Osteocyte (in vitro differentiated cells): ENCODE measurements around the gene CABP1. TPM values are rescaled to one million over a fixed set of nuclear protein-coding genes. Genes with fewer than 3 reads are reported as not detected.
"Not testable (repeated sequence)": the region's sequence is repeated elsewhere in the genome, so short reads cannot be mapped to it uniquely, and the experiment has no call there.

ENCODE experiments used
- DNase-seq: peaks from one replicate; pipeline ENCODE4 v3.0.0; 2021; ENCODE audit warnings: mixed read lengths; ENCODE audit not compliant: unreplicated experiment; ENCODE audit errors: extremely low spot score
- H3K27ac Mint-ChIP-seq: one replicate; pipeline ENCODE4 v1.8.0; 2021; ENCODE audit warnings: mild to moderate bottlenecking, mixed read lengths; ENCODE audit not compliant: unreplicated experiment
- H3K27me3 Mint-ChIP-seq: one replicate; pipeline ENCODE4 v1.8.0; 2021; ENCODE audit warnings: mixed read lengths; ENCODE audit not compliant: unreplicated experiment
- H3K36me3 Mint-ChIP-seq: one replicate; pipeline ENCODE4 v1.8.0; 2021; ENCODE audit warnings: mixed read lengths; ENCODE audit not compliant: unreplicated experiment
- H3K4me1 Mint-ChIP-seq: one replicate; pipeline ENCODE4 v1.8.0; 2021; ENCODE audit warnings: mixed read lengths; ENCODE audit not compliant: unreplicated experiment
- H3K4me3 Mint-ChIP-seq: one replicate; pipeline ENCODE4 v1.8.0; 2021; ENCODE audit warnings: mild to moderate bottlenecking, moderate library complexity, mixed read lengths; ENCODE audit not compliant: unreplicated experiment
- H3K9me3 Mint-ChIP-seq: one replicate; pipeline ENCODE4 v1.8.0; 2021; ENCODE audit warnings: mixed read lengths; ENCODE audit not compliant: unreplicated experiment
- total RNA-seq: library from RNA; stranded (reverse); gene quantifications from 2 replicates; pipeline ENCODE4 v1.2.1, GENCODE V29; 2021
- TF ChIP-seq, protein P1 (sequence below): fragments of 200-600 bp; sonication (generic); IDR thresholded peaks from 2 replicates; pipeline ENCODE4 v1.5.0; 2021; ENCODE audit warnings: antibody characterized with exemption, mild to moderate bottlenecking, moderate library complexity

CABP1 gene
- total RNA-seq, 1 donor from 2014 or later = not detected

DNA sequence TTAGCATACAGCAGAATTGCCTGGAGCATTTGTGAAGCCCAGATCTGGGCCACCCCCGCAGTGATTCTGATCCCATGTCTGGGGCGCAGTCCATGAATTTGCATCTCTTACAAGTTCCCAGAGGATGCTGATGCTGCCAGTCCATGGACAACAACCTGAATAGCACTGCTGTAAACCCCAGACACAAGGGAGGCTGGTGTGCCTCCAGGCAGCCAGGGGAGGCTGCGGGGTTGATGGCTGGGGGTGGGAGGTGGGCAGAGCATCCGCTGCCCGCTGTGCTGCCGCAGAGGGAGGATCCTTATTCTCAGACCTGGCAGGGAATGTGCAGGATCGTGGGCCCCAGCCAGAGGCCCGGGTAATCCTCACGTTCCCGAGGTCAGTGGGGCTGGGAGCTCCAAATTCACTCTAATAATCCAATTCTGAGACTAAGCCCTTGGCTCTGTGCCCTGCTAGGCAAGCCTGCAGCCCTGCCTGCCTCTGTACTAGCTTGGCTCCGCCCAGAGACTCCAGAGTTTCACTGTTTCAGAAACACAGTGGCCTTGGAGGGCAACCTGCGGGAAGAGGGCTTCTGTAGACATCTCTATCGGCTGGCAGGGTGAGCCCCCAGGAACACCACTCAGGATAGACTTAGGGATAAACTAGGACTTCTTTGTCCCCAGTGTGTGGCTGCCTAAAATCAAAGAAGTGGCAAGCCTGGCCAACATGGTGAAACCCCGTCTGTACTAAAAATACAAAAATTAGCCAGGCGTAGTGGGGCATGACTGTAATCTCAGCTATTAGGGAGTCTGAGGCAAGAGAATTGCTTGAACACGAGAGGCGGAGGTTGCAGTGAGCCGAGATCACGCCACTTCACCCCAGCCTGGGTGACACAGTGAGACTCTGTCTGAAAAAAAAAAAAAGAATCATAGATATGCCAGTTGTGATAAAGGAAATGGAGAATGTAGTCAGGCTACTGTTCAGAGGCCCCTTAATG lies 28.7 kb downstream of the CABP1 start:
- Mint-ChIP-seq H3K4me1 (peaks cover 4% of the 10 kb centered on the region), H3K27me3 (peaks cover 3% of the 10 kb centered on the region), H3K4me3 (no peak overlapping the region), H3K36me3 (no peaks in the 10 kb centered on the region), H3K27ac (no peak overlapping the region), H3K9me3 (no peaks in the 10 kb centered on the region)
- TF ChIP-seq, protein P1, sequence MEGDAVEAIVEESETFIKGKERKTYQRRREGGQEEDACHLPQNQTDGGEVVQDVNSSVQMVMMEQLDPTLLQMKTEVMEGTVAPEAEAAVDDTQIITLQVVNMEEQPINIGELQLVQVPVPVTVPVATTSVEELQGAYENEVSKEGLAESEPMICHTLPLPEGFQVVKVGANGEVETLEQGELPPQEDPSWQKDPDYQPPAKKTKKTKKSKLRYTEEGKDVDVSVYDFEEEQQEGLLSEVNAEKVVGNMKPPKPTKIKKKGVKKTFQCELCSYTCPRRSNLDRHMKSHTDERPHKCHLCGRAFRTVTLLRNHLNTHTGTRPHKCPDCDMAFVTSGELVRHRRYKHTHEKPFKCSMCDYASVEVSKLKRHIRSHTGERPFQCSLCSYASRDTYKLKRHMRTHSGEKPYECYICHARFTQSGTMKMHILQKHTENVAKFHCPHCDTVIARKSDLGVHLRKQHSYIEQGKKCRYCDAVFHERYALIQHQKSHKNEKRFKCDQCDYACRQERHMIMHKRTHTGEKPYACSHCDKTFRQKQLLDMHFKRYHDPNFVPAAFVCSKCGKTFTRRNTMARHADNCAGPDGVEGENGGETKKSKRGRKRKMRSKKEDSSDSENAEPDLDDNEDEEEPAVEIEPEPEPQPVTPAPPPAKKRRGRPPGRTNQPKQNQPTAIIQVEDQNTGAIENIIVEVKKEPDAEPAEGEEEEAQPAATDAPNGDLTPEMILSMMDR = no peak
- no peak for DNase-seq

DNA sequence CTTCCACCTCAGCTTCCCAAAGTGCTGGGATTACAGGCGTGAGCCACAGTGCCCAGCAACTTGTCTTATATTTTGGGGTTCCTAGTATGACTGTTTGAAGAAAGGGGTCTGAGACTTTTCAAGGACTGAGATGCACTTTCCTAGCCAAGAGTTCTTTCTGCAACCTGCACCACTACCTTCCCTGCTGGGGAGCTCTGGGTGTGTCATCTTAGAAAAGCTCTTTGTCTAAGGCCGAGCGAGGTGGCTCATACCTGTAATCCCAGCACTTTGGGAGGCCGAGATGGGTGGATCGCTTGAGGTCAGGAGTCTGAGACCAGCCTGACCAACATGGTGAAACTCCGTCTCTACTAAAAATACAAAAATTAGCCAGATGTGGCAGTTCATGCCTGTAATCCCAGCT lies 29.8 kb downstream of the CABP1 start:
- DNase-seq = not testable (repeated sequence)

DNA sequence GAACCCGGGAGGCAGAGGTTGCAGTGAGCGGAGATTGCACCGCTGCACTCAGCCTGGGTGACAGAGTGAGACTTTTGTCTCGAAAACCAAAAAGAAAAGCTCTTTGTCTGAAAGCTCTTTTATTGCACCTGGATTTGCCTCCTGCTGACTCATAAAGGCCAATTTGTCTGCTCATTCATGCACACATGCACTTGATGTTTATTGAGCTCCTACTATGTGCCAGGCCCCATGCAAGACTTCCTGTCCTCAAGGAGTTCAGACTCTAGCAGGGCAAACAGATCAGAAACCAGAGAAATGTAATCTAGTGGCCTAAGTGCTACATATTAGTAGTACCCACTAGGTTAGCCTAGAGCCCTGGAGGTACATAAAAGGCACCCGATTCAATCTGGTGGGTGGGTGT lies 30.2 kb downstream of the CABP1 start:
- H3K4me3 Mint-ChIP-seq = no peak overlapping the region
- no peak overlapping the region for H3K27ac Mint-ChIP-seq
- H3K9me3 Mint-ChIP-seq = no peaks in the 10 kb centered on the region
- TF ChIP-seq, protein P1 = no peak
- H3K4me1 Mint-ChIP-seq = peaks cover 4% of the 10 kb centered on the region
- H3K27me3 Mint-ChIP-seq = peaks cover 5% of the 10 kb centered on the region
- no peak for DNase-seq
- H3K36me3 Mint-ChIP-seq = no peaks in the 10 kb centered on the region

More for the DNA sequence above, 29.8 kb downstream of the CABP1 start:
- not testable (repeated sequence) for H3K9me3 Mint-ChIP-seq, H3K36me3 Mint-ChIP-seq, H3K4me1 Mint-ChIP-seq, H3K27me3 Mint-ChIP-seq, H3K4me3 Mint-ChIP-seq, H3K27ac Mint-ChIP-seq

DNA sequence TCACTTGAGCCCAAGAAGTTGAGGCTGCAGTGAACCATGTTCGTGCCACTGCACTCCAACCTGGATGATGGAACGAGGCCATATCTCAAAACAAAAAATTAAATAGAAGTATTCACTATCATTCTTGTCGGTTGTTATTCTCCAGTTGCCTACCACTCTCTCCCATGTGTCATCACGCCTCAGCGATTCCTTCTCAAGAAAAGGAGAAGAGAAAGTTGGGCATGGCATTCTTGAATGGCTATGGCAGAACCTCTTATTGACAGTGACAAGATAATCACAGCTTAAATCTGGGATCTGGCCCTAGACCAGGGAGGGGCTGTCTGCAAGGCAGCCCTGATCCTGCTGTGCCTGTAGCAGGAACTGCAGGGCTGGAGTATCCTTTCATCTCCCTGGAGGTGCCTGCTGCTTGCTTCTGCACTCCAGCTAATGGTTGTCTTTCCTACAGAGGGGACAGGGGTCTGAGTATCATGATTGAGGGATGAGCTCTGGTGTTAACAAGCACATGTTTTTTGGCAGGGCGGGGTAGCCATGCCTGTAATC lies 33.7 kb downstream of the CABP1 start:
- Mint-ChIP-seq H3K4me3 (no peak overlapping the region), H3K4me1 (peaks cover 2% of the 10 kb centered on the region), H3K27me3 (peaks cover 5% of the 10 kb centered on the region), H3K36me3 (no peaks in the 10 kb centered on the region), H3K27ac (no peak overlapping the region), H3K9me3 (no peaks in the 10 kb centered on the region)
- TF ChIP-seq, protein P1 = no peak
- no peak for DNase-seq

DNA sequence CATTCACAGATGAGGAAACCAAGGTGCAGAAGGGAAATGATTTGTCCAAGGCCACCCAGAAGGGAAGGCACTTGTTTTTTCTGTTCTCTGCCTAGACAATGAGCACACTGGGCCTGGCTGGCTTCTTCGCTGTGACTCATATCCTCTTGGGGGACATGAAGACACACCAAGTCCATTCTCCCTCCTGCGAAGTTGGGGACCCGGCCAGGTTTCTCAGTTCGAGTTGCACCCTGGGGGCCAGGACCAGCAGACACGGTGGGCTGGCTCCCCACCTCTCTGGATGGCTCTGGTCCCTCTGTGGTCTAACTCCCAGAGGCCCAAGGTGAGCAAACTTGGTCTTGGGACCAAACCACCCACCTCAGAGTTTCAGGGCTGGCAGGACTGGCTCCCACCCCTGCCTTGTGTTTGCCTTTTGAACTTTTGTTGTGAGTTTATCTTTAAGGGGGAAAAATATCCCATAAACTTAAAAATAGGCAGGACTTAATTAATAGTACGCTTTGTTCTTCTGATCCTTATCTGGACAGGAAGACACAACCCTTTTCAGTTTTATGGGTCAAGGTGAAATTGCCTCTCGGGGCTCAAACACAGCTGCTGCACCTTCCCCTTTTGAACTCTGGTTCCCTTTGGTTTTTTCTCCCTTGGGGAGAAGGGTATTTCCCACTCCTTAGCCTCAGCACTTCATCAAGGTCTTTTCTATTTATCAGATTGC lies 37.5 kb downstream of the CABP1 start:
- DNase-seq = no peak
- peaks cover 8% of the 10 kb centered on the region for H3K27me3 Mint-ChIP-seq
- no peaks in the 10 kb centered on the region for H3K9me3 Mint-ChIP-seq
- no peak overlapping the region for H3K27ac Mint-ChIP-seq
- H3K4me3 Mint-ChIP-seq = no peak overlapping the region
- TF ChIP-seq, protein P1 = no peak
- no peaks in the 10 kb centered on the region for H3K4me1 Mint-ChIP-seq
- no peaks in the 10 kb centered on the region for H3K36me3 Mint-ChIP-seq
